CD4-positive, alpha-beta T cell treated with Interleukin-6 for 4 hours (primary cell): ENCODE results near the gene GK2.

Experiments used
- DNase-seq: peaks from one replicate; pipeline ENCODE4 v3.0.0-alpha.2; 2020; ENCODE audit warnings: mixed read lengths

The GK2 gene

GRCh38 chr4:79408063-79408462 lies at the start of gene GK2:
Gene GK2, minus strand, starts transcription at chr4:79408228. Its CDS starts 28 bp downstream, at chr4:79408200.
- DNase-seq = no peak

- no peak for DNase-seq
Observed at GRCh38 chr4:79455216-79455615, 47.2 kb upstream of the GK2 start.

GRCh38 chr4:79454656-79455055 lies 46.6 kb upstream of the GK2 start:
- no peak for DNase-seq

- DNase-seq = no peak
Observed at GRCh38 chr4:79450053-79450452, 42.0 kb upstream of the GK2 start.

GRCh38 chr4:79446145-79446544 lies 38.1 kb upstream of the GK2 start:
- DNase-seq = no peak

- no peak for DNase-seq
Observed at GRCh38 chr4:79445371-79445781, 37.3 kb upstream of the GK2 start.

GRCh38 chr4:79442422-79442821 lies 34.4 kb upstream of the GK2 start:
- DNase-seq = no peak

GRCh38 chr4:79439489-79439888 lies 31.5 kb upstream of the GK2 start:
- no peak for DNase-seq

- DNase-seq = no peak
Observed at GRCh38 chr4:79431839-79432238, 23.8 kb upstream of the GK2 start.

- no peak for DNase-seq
Observed at GRCh38 chr4:79429113-79429903, 21.3 kb upstream of the GK2 start.

GRCh38 chr4:79426989-79427388 lies 19.0 kb upstream of the GK2 start:
- DNase-seq = no peak

GRCh38 chr4:79425586-79425985 lies 17.6 kb upstream of the GK2 start:
- no peak for DNase-seq

GRCh38 chr4:79421483-79421882 lies 13.5 kb upstream of the GK2 start:
- DNase-seq = no peak

- DNase-seq = no peak
Observed at GRCh38 chr4:79413886-79414285, 5.9 kb upstream of the GK2 start.

- DNase-seq = no peak
Observed at GRCh38 chr4:79413032-79413885, 5.2 kb upstream of the GK2 start.

- no peak for DNase-seq
Observed at GRCh38 chr4:79404666-79405065, 3.4 kb downstream of the GK2 start.

- no peak for DNase-seq
Observed at GRCh38 chr4:79403356-79403755, 4.7 kb downstream of the GK2 start.

GRCh38 chr4:79402332-79402851 lies 5.6 kb downstream of the GK2 start:
- DNase-seq = no peak

GRCh38 chr4:79399076-79399475 lies 9.0 kb downstream of the GK2 start:
- no peak for DNase-seq

GRCh38 chr4:79397951-79398350 lies 10.1 kb downstream of the GK2 start:
- no peak for DNase-seq

- DNase-seq = no peak
Observed at GRCh38 chr4:79396794-79397193, 11.2 kb downstream of the GK2 start.

GRCh38 chr4:79395841-79396240 lies 12.2 kb downstream of the GK2 start:
- DNase-seq = no peak

- no peak for DNase-seq
Observed at GRCh38 chr4:79390890-79391289, 17.1 kb downstream of the GK2 start.

- DNase-seq = no peak
Observed at GRCh38 chr4:79385641-79386040, 22.4 kb downstream of the GK2 start.
